NCI-H526 treated with DMSO at 0.1 percent for 48 hours (cell line): ENCODE measurements around the gene SIX2.
"Not testable (repeated sequence)": the region's sequence is repeated elsewhere in the genome, so short reads cannot be mapped to it uniquely, and the experiment has no call there.

Source experiments
- DNase-seq: peaks from one replicate; lab custom pipeline; 2025; lab: John Stamatoyannopoulos, UW

Gene SIX2

DNA sequence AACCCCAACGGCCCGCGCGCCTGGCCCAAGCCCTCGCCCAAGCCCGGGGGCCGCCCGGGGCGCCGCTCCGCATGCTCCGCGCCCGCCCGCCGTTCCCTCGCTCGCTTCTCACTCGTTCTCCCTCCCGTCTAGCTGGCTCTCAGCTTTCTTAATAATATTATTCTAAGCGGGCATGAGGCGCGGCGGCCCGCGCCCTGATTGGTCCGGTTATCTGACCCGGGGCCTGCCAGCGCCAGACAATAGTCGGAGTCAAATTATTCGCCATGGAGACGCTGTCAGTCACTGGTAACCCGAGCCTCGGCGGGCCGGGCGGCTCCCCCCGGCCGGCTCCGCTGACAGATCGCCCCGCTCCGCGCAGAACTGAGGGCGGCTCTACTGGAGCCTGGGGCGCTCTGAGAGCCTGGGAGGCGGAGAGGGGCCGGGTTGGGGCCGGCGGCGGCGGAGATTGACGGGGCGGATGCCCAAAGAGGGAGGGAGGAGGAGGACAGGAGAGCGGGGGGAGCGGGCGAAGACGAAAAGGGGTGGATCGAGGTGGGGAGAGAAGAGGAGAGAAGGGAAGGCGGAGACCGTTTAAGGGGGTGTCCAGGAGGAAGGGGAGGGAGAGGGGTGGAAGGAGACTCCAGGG is at the start of gene SIX2:
TSS of gene SIX2 (minus strand) at position 150 of the 625 bp plus-strand sequence. CDS start 342 bp downstream, outside the sequence.
- peak; percentile 95 for DNase-seq

DNA sequence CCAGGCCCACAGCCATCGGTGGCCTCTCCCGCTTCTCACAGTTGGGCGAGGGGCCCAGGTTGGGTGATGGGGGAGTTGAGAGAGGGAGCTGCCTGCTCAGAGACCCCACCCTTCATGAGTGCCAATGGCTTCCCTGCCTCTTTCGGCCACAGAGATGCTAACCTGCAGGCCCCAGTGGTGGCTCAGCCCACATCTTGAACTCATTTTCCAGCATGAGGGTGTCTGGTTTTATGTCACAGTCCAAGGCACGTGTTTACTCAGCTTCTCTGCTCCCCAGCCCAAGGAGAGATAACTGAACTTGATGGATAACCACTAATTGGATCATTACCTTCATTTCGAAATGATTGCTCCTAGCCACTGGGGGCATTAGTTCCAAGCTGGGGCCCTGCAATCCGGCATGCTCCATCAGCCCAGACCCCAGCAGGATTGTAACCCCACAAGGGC is 45.9 kb upstream of the SIX2 start:
- no peak for DNase-seq

DNA sequence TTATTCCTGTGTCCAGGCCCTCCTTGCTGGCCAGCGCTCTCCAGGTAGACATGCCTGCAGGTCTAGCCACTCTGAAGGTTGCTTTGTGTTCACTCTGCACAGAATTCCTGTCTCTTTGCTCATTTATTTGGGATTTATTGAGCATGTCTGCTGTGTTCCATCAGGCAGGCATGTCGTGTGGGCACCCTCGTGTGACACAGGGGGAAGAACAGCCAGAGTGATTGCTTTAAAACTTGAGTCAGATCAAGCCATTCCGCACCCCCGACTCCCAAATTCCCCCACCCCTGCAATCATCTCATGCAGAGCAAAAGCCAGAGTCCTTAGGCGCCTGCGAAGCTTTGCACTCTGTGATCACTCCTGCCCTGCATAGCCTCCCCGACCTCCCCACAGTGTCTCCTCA is 44.7 kb upstream of the SIX2 start:
- no peak for DNase-seq

DNA sequence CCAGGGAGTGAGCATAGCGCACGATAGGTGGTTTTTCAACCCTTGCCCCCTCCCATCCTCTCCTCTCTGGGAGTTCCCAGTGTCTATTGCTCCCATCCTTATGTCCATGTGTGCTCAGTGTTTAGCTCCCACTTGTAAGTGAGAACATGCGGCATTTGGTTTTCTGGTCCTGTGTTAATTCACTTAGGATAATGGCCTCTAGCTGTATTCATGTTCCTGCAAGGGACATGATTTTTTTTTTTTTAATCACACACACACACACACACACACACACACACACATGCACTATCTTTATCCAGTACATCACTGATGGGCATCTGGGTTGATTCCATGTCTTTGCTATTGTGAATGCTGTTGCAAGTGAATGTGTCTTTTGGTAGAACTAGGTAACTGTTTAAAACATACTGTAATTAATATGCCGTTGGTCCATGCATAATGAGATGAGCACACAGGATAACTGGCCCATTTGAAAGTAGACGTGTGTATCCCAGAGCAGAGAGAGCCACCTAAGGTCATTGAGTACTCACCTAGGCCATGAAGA is 43.2 kb upstream of the SIX2 start:
- no peak for DNase-seq

DNA sequence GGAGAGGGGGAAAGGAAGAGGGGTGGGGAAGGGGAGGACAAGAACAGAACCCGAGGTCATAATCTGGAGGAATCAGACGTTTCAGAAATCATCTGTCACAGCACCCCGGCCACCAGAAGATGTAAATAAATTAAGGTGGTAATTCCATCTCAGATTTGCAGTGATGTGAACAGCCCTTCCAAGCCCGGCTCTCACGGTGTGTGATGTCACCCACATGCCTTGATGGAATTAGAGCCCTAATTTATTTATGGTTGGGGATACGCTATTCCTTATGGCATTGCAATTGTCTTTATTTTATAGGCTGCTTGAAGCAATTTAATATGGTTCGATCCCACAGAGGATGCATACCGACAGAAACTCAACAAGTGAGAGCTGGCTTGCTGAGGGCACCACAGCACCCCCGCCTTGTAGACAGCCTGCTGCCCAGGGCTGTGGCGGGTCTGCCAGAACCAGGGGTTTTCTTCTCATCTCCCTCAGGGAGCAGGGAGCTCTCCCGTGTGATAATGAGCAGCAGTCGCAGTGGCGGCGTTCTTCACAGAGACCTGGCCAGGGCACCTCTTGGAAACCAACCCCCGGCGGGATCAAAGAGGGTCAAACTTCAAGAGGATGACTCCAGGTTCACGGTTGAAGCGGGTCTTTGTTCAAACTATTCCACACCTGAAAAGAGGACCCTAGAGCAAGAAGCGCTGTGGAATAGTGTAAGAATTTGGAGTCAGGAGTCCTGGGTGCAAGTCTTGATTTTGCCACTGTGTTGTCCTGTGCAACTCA is 40.5 kb upstream of the SIX2 start:
- no peak for DNase-seq

DNA sequence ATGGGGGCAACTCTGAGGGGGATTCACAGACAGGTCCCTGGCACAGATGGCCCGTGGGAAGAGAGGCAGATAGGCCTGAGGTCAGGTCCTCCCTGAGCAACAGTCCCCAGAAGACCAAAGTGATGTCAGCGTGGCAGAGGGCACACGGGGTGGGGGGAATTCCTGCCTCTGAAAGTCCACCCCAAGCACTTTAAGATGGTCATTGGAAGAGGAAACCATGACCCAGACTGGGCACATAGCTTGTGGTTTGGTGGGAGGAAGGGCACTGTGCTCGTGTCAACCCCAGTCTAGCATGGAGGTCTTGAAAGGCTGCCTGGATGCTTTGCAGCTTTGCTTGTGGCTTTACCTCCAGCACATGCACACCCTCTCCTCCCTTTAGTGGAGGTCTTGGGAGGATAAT is 38.0 kb upstream of the SIX2 start:
- no peak for DNase-seq

DNA sequence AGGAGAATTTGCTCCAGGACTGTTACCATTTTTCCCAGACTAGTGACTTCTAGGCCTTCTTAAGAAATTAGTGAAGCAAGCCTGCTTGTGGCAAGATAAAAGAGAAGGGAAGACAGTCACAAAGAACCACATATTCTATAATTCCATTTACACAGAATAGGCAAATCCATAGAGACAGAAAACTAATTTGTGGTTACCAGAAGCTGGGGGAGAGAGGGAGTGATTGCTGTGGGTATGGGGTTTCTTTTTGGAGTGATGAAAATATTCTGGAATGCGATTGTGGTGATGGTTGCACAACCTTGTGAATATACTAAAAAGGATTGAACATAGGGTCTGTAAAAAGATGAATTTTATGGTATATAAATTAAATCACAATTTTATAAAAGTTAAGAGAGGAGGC is 37.5 kb upstream of the SIX2 start:
- no peak for DNase-seq

DNA sequence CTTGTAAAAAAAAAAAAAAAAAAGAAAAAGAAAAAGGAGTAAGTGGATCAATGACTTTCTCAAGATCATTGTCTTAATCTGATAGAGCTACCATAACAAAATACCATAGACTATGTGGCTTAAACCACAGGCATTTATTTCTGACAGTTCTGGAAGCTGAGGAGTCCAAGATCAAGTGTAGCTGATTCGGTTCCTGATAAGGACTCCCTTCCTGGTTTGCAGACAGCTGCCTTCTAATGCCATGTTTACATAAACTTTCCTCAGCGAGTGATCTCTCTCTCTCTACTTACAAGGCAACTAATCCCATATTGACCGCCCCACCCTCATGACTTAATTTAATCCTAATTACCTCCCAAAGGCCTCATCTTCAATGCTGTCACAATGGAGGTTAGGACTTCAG is 36.5 kb upstream of the SIX2 start:
- no peak for DNase-seq

DNA sequence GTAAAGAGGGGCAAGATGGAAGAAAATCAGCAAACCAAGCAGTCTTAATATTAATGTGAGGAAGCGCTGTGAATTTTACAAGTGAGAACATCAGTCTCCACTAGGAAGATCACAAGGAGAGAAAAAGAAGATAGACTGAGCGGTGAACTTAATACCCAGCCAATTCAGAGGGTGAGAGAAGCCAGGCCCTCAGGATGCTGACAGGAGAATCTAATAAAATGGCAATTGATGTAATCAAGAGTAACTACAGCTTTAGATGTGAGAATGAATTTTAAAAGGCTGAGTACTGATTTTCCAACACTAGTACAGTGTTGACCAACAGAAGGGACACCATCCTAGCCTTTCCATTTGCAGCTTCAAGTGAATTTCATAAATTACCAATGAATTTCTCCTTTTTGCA is 35.7 kb upstream of the SIX2 start:
- no peak for DNase-seq

DNA sequence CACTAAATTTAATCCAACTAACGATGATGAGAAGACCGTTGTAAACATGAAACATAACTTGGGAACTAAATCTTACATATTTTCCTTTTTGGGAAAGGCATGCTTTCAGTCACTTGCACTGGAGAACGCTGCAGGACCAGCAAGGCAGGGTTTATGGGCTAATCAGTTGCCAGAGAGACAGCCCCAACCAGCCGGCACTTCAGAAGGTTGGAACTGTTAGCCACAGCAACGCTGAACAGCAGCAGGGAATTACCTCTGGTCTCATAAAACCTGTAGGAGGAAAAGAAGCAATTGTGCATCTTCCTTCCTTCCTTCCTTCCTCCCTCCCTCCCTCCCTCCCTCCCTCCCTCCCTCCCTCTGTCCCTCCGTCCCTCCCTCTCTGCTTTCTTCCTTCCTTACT is 33.9 kb upstream of the SIX2 start:
- no peak for DNase-seq

DNA sequence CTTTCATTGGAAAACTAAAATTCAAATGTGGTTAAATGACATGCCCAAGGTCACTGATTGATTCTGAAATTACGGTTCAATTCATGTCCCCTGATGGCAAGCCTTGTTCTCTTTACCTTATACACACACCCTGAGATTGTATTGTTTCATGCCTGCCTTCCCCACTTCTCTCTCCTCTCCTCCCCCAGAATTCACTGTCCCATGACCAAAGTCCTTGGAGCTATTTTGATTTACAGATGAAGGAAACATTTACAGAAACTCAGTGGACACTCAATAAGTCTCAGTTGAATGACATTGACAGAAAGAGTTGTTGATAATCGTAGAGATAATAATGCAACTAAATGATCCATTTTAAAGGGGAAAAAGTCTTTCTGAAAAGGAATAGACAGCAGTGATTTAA is 33.1 kb upstream of the SIX2 start:
- no peak for DNase-seq

DNA sequence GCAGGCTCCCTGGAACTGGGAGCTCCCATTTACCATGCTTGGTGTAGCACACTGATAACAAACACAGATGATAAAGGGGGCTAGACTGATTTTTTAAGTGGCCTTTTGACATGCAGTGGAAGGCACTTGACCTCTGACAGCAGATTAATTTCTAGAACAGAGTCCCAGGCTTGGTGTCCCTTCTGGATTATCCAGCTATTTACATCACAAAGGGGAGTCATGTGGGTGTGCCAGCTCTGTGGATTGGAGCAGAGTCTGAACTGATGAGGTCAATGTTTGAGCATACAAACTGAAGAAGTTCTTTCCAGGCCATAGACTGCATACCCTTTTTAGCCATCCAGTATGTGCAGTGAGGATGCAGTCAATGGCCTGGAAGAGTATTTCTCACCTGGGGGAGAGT is 31.5 kb upstream of the SIX2 start:
- no peak for DNase-seq

DNA sequence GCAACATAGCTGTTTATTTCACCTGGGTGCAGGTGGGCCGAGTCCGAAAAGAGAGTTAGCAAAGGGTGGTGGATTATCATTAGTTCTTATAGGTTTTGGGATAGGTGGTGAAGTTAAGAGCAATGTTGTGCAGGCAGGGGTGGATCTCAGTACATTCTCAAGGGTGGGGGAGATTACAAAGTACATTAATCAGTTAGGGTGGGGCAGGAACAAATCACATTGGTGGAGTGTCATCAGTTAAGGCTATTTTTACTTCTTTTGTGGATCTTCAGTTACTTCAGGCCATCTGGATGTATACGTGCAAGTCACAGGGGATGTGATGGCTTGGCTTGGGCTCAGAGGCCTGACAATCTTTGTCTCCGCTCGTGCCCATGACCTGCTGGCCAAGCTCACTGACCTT is 30.6 kb upstream of the SIX2 start:
- DNase-seq: not testable (repeated sequence)

DNA sequence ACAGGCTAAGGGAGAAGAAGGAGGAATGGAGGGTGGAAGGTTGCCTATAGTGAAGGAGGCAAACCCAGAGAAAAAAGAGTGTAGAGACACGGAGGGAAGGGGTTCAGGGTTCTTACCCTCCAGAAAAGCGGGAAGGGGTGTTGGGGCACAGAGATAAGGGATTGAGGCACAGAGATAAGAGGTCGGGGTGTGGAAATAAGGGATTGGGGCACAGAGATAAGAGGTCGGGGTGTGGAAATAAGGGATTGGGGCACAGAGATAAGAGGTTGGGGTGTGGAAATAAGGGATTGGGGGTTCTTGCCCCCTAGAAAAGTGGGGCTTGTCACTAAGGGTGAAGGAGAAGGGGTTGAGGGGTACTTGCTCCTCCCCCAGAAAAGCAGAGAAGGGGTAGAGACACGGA is 29.6 kb upstream of the SIX2 start:
- not testable (repeated sequence) for DNase-seq

DNA sequence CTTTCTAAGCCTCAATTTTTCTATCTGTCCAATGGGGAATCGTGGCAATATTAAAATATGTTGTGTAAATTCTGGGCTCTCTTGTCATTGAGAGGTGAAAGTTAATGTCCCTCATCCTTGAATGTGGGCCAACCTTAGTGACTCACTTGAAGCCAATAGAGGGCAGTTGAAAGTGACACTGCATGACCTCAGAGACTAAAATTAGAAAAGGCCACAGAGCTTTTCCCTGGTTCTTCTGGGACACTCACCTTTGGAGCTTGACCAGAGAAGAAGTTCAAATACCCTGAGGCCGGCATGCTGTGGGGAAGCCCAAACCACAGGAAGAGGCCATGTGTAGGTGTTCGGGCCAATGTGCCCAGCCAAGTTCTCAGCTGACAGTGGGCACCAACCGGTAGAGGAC is 24.1 kb upstream of the SIX2 start:
- DNase-seq: no peak

DNA sequence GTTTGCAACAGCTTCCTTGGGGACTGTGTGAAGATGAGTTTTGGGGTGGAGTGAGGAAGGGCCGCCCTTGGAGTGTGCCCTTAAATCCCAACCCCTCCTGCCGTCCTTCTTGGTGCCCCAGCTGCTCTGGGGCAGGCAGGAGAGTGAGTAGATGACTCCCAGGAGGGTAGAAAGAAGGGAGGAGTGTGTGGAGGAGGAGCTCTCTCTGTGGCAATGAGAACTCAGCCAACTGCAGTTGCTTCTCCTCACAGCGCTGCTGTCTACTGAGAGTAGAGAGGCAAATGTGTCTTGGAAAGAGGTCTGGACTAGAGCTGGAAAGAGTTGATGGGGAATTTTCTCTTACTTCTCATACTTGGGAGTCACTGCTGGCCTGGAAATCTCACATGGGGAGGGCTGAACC is 21.8 kb upstream of the SIX2 start:
- no peak for DNase-seq

DNA sequence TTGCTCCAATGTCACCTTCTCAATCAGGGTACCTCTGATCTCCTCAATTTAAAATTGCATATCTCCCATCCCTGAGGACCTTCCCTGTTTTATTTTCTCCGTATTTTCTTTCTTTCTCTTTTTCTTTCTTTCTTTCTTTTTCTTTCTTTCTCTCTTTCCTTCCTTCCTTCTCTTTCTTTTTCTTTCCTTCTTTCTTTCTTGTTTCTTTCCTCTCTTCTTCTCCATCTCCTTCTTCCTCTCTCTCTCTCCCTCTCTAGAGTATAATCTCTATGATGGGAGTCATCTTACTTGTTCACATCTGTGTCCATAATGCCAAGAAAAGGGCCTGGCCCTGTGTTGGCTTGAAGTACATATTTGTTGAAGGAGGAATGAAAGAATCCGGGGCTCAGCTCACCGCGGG is 21.3 kb upstream of the SIX2 start:
- no peak for DNase-seq

DNA sequence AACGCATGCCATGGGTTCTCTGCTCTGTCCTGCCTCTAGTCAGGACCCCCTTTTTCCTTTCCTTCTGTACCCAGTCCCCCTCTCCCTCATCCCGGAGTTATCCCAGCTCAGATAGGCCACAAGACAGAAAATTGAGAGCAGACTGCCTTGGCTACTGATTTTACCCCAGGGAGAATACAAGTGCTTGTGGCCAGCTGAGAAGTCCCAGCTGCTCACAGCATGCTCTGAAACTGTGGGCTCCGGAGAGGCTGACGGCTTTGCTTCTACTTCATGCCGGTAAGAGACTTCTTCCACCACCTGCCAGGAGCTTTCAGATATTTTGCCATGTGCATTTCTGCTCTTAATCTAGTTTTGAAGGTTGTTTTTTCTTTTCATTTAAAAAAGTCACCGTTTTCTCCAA is 20.0 kb upstream of the SIX2 start:
- DNase-seq: no peak

DNA sequence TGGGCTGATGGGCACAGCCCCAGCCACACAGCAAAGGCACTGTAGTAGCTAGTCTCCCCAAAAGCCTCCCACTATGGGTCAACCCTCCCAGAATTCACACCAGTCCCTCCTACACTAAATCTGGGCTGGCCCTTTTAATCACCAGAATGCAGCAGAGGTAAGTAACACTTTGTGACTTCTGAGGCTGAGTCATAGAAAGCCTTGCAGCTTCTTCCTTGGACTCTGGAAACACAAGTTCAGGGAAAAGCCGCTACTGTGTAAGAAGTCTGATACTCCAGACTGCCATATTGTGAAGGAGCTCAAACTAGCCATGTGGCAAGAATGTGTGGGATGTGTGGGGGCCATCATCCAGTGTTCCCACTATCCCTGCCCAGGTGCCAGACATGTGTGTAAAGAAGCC is 19.0 kb upstream of the SIX2 start:
- no peak for DNase-seq

DNA sequence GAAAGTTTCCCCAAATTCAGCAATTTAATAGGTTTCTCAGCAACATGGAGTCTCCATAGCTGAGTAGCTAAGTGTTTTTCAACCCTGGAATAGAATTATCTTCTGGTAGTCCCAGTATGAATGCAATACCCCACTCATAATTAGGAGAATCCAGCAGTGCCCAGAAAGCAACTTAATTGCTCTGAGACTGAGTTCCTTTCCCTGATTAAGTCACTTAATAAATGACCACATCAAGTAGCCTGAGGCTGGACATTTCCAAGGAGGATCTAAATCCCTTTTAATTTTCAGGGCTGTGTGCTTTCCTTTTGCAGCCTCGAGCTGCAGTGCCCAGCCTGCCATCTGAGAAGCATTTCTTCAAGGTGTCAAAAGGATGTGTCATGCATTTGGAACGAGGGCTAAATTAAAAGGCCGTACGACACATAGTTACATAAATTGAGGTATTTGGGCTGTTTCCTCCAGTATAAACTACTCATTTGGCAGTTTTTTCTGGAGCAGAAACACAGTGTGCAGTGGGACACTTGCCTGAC is 17.7 kb upstream of the SIX2 start:
- no peak for DNase-seq

DNA sequence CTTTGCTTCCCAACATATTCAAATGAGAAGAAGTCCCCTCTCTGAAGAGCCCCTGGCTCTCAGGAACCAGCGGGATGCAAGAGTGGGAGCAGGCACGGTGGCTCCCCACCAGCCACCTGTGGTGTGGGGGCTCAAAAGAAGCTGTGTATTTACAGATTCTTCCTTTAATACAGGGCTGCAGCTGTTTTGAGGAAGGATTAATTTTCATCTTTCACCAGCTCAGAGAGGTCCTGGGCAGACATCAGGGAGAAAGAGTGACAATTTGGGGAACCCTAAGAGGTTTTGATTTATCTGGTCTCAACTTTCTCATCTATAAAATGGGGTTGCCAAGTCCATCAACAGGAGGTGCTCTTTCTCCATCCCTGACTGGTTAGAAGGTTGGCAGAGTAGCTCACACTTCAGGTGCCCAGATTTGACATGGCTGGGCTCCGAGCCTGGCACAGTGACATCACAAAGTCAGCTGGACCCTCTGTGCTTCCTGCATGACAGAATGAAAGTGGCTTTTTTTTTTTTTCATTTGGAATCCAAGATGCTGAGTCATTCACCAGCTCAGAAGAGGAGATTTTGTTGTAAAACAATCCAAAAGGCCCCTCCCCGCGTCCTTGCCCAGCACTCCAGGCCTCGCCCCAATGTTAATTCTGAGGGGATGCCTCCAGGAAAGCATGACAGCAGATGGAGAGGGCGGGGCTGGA is 15.5 kb upstream of the SIX2 start:
- no peak for DNase-seq

DNA sequence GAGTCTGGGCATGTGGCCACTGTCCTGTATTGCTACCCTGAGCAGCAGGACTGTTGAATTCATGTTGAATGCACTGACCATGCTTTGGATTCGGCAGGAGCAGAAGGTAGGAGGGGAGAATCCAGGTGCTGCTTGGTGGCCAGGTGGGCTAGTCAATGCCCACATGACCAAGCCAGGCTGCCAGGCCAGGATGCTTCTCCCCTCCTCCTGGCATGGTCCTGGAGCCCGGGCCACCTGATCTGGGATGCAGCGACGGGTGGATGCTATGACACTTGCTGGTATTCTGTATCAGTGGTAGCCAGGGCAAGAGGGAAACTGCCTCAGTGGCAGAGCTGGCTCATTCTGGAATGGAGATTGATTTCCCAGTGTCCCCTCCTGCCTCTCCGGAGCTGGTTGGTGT is 14.8 kb upstream of the SIX2 start:
- no peak for DNase-seq

DNA sequence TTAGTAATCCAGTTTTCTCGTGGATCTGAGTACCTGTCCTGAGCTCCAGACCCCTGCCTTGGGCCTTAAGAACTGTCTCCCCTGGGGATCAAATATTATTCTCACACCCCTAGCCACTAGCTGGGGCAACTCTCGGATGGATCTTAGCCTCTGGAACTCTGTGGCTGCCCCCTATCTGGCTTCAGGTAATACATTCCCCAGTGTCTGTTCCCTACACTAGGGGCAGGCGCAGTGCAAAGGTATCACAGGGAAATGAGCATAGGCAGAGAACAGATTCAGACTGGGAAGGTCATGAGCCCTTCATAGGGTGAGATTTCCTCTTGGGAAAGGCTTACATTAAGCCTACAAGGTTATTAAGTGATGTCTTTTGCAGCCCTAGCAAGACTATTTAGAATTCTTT is 11.2 kb upstream of the SIX2 start:
- DNase-seq: no peak
